H9 (cell line): ENCODE data around the gene PLP2. TPM values are rescaled to one million over a fixed set of nuclear protein-coding genes. Genes with fewer than 3 reads are reported as not detected.

Experiments
- DNase-seq: peaks from one replicate; pipeline ENCODE4 v3.0.0-alpha.2; 2017
- H2AFZ ChIP-seq: one replicate; pipeline ENCODE4 v1.6.1; 2013; ENCODE audit warnings: mild to moderate bottlenecking, low read length, control low read depth, moderate library complexity
- H2AK5ac ChIP-seq: 2 replicates; pipeline ENCODE4 v1.6.1; 2013; ENCODE audit warnings: low read length, control low read depth, mixed read lengths; ENCODE audit not compliant: insufficient read length
- H2BK120ac ChIP-seq: one replicate; pipeline ENCODE4 v1.6.1; 2013; ENCODE audit warnings: low read depth, mild to moderate bottlenecking, low read length, control low read depth, inconsistent platforms; ENCODE audit not compliant: poor library complexity, severe bottlenecking
- H2BK12ac ChIP-seq: 2 replicates; pipeline ENCODE4 v1.6.1; 2013; ENCODE audit warnings: low read length, control low read depth, mixed read lengths, low read depth; ENCODE audit not compliant: insufficient read length
- H2BK15ac ChIP-seq: 2 replicates; pipeline ENCODE4 v1.6.1; 2013; ENCODE audit warnings: low read depth, low read length, control low read depth
- H2BK20ac ChIP-seq: one replicate; pipeline ENCODE4 v1.6.1; 2013; ENCODE audit warnings: low read depth, mild to moderate bottlenecking, low read length, control low read depth, inconsistent platforms; ENCODE audit not compliant: poor library complexity, severe bottlenecking
- H2BK5ac ChIP-seq: 2 replicates; pipeline ENCODE4 v1.6.1; 2013; ENCODE audit warnings: low read length, control low read depth, mixed read lengths; ENCODE audit not compliant: insufficient read length
- H3K14ac ChIP-seq: 2 replicates; pipeline ENCODE4 v1.6.1; 2013; ENCODE audit warnings: low read length, control low read depth; ENCODE audit not compliant: insufficient read depth
- H3K18ac ChIP-seq: 2 replicates; pipeline ENCODE4 v1.6.1; 2013; ENCODE audit warnings: low read depth, mild to moderate bottlenecking, mixed read lengths, low read length, control low read depth; ENCODE audit not compliant: insufficient read length
- H3K23ac ChIP-seq: 2 replicates; pipeline ENCODE4 v1.6.1; 2013; ENCODE audit warnings: low read length, control low read depth, mixed read lengths, low read depth; ENCODE audit not compliant: insufficient read length
- H3K23me2 ChIP-seq: 2 replicates; pipeline ENCODE4 v1.6.1; 2013; ENCODE audit warnings: low read depth, mild to moderate bottlenecking, mixed read lengths, low read length, control low read depth; ENCODE audit not compliant: insufficient read length, poor library complexity, severe bottlenecking
- H3K27ac ChIP-seq: 2 replicates; pipeline ENCODE4 v1.5.1; 2013; ENCODE audit warnings: low read length, control low read depth, mixed read lengths, low read depth; ENCODE audit not compliant: insufficient read length
- H3K27me3 ChIP-seq: 2 replicates; pipeline ENCODE4 v1.6.1; 2013; ENCODE audit warnings: low read length, control low read depth, inconsistent platforms; ENCODE audit not compliant: insufficient read depth
- H3K4ac ChIP-seq: 2 replicates; pipeline ENCODE4 v1.6.1; 2013; ENCODE audit warnings: low read depth, mild to moderate bottlenecking, control low read depth, inconsistent platforms, low read length, moderate library complexity
- H3K4me1 ChIP-seq: 2 replicates; pipeline ENCODE4 v1.6.1; 2013; ENCODE audit warnings: low read length, control low read depth, inconsistent platforms; ENCODE audit not compliant: insufficient read depth
- H3K4me2 ChIP-seq: 2 replicates; pipeline ENCODE4 v1.6.1; 2013; ENCODE audit warnings: low read length, control low read depth, mixed read lengths; ENCODE audit not compliant: insufficient read length, insufficient read depth
- H3K56ac ChIP-seq: 2 replicates; pipeline ENCODE4 v1.6.1; 2013; ENCODE audit warnings: low read depth, mild to moderate bottlenecking, mixed read lengths, low read length, control low read depth; ENCODE audit not compliant: insufficient read length
- H3K79me1 ChIP-seq: 2 replicates; pipeline ENCODE4 v1.6.1; 2013; ENCODE audit warnings: low read depth, mild to moderate bottlenecking, moderate library complexity, low read length, control low read depth, inconsistent platforms; ENCODE audit not compliant: insufficient read depth, poor library complexity, severe bottlenecking
- H3K79me2 ChIP-seq: 2 replicates; pipeline ENCODE4 v1.6.1; 2013; ENCODE audit warnings: low read length, control low read depth, inconsistent platforms; ENCODE audit not compliant: insufficient read depth
- H3K9ac ChIP-seq: 2 replicates; pipeline ENCODE4 v1.6.1; 2013; ENCODE audit warnings: low read length, control low read depth, mixed read lengths; ENCODE audit not compliant: insufficient read length; ENCODE audit errors: extremely low read depth
- H3K9me3 ChIP-seq: one replicate; pipeline ENCODE4 v1.6.1; 2013; ENCODE audit warnings: low read depth, low read length, inconsistent platforms; ENCODE audit not compliant: control insufficient read depth
- H3T11ph ChIP-seq: one replicate; pipeline ENCODE4 v1.6.1; 2013; ENCODE audit warnings: mild to moderate bottlenecking, low read length, control low read depth, inconsistent platforms
- H4K20me1 ChIP-seq: one replicate; pipeline ENCODE4 v1.6.1; 2013; ENCODE audit not compliant: control insufficient read depth, insufficient read length, insufficient read depth
- H4K5ac ChIP-seq: 2 replicates; pipeline ENCODE4 v1.6.1; 2013; ENCODE audit warnings: low read depth, mild to moderate bottlenecking, mixed read lengths, low read length, control low read depth; ENCODE audit not compliant: insufficient read length
- H4K8ac ChIP-seq: replicated peaks from 2 replicates; pipeline ENCODE4 v1.6.1; 2013; ENCODE audit warnings: low read length, control low read depth, mixed read lengths, low read depth; ENCODE audit not compliant: insufficient read length
- H4K91ac ChIP-seq: 2 replicates; pipeline ENCODE4 v1.6.1; 2013; ENCODE audit warnings: low read depth, mild to moderate bottlenecking, moderate library complexity, mixed read lengths, low read length, control low read depth; ENCODE audit not compliant: insufficient read length
- H3K27ac Mint-ChIP-seq, 3 experiments: 2 replicates in 2 of 3; 3 replicates in 1 of 3; pipeline ENCODE4 v1.8.0; 2020 to 2021; ENCODE audit warnings: mixed read lengths in 3 of 3, mild to moderate bottlenecking in 1 of 3, moderate library complexity in 1 of 3
- H3K27me3 Mint-ChIP-seq: 2 replicates; pipeline ENCODE4 v1.8.0; 2021; ENCODE audit warnings: low read depth, mild to moderate bottlenecking, moderate library complexity, mixed read lengths
- H3K36me3 Mint-ChIP-seq, 3 experiments: 2 replicates in 2 of 3; 3 replicates in 1 of 3; pipeline ENCODE4 v1.8.0; 2020 to 2021; ENCODE audit warnings: low read depth in 3 of 3, mixed read lengths in 3 of 3; ENCODE audit not compliant: insufficient read depth in 1 of 3
- H3K4me1 Mint-ChIP-seq, 2 experiments: 2 replicates each; pipeline ENCODE4 v1.8.0; 2020; ENCODE audit warnings: mixed read lengths in 2 of 2
- H3K4me3 Mint-ChIP-seq, 2 experiments: 2 replicates in 1 of 2; 3 replicates in 1 of 2; pipeline ENCODE4 v1.8.0; 2020 to 2021; ENCODE audit warnings: mild to moderate bottlenecking in 2 of 2, mixed read lengths in 2 of 2, moderate library complexity in 1 of 2
- H3K9me3 Mint-ChIP-seq, 2 experiments: 2 replicates in 1 of 2; 3 replicates in 1 of 2; pipeline ENCODE4 v1.8.0; 2020; ENCODE audit warnings: mild to moderate bottlenecking in 2 of 2, mixed read lengths in 2 of 2, moderate library complexity in 1 of 2
- WGBS: extraction: QIAGEN DNeasy Blood & Tissue Kit; methylation state at CpG from one replicate; pipeline ENCODE4 v1.1.7; 2013; ENCODE audit warnings: missing lambda C conversion rate, low lambda C conversion rate, mixed read lengths; ENCODE audit not compliant: insufficient read length; ENCODE audit errors: extremely low coverage; 5-methylcytosine and 5-hydroxymethylcytosine counted together
- total RNA-seq: library from RNA; stranded (reverse); gene quantifications from 2 replicates; pipeline ENCODE4 v1.2.1, GENCODE V29; 2021
- TF ChIP-seq, protein P1 (sequence below): fragments of 200-600 bp; sonication (generic); conservative IDR thresholded peaks from 3 replicates; pipeline ENCODE4 v1.8.0; 2021; ENCODE audit warnings: antibody characterized with exemption, mild to moderate bottlenecking

PLP2 gene
- total RNA-seq, 1 experiment from 2014 or later = 11.7 TPM

GRCh38 chrX:49183701-49184281 lies 12.1 kb downstream of the PLP2 start:
- H3K27ac Mint-ChIP-seq = peak overlapping the region in 2 of 3 experiments; percentile 40 to 83; a peak in 2 of 7 replicates
- Histone ChIP-seq H3K9me3 (peaks cover 23% of the 10 kb centered on the region), H3K14ac (no peak overlapping the region), H3K9ac (no peak overlapping the region), H3K56ac (no peak overlapping the region), H4K20me1 (no peaks in the 10 kb centered on the region), H2BK20ac (no peak overlapping the region), H3K23ac (no peak overlapping the region), H2BK12ac (no peak overlapping the region), H4K8ac (no peak overlapping the region), H3K79me2 (no peaks in the 10 kb centered on the region), H4K91ac (no peak overlapping the region), H3K4me1 (no peaks in the 10 kb centered on the region), H2BK5ac (no peak overlapping the region), H3T11ph (no peak overlapping the region), H4K5ac (no peak overlapping the region), H2AFZ (no peak overlapping the region), H3K27me3 (no peaks in the 10 kb centered on the region), H3K4me2 (no peak overlapping the region), H3K79me1 (no peaks in the 10 kb centered on the region), H2AK5ac (no peak overlapping the region), H2BK120ac (no peak overlapping the region), H3K18ac (no peak overlapping the region), H3K4ac (no peak overlapping the region), H3K27ac (no peak overlapping the region), H2BK15ac (no peak overlapping the region), H3K23me2 (peaks cover 15% of the 10 kb centered on the region)
- H3K36me3 Mint-ChIP-seq = peaks cover 16 to 36% (median 28%) of the 10 kb centered on the region in 3 experiments
- H3K4me3 Mint-ChIP-seq = peak overlapping the region; percentile 46 to 84
- H3K4me1 Mint-ChIP-seq = peaks cover 10 to 26% of the 10 kb centered on the region in 2 experiments
- H3K27me3 Mint-ChIP-seq = peaks cover 2% of the 10 kb centered on the region
- TF ChIP-seq, protein P1, sequence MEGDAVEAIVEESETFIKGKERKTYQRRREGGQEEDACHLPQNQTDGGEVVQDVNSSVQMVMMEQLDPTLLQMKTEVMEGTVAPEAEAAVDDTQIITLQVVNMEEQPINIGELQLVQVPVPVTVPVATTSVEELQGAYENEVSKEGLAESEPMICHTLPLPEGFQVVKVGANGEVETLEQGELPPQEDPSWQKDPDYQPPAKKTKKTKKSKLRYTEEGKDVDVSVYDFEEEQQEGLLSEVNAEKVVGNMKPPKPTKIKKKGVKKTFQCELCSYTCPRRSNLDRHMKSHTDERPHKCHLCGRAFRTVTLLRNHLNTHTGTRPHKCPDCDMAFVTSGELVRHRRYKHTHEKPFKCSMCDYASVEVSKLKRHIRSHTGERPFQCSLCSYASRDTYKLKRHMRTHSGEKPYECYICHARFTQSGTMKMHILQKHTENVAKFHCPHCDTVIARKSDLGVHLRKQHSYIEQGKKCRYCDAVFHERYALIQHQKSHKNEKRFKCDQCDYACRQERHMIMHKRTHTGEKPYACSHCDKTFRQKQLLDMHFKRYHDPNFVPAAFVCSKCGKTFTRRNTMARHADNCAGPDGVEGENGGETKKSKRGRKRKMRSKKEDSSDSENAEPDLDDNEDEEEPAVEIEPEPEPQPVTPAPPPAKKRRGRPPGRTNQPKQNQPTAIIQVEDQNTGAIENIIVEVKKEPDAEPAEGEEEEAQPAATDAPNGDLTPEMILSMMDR = no peak
- no CpG with 5 or more reads among the region's 18 CpGs for WGBS
- peaks cover 67 to 71% of the 10 kb centered on the region in 2 experiments for H3K9me3 Mint-ChIP-seq
- DNase-seq = no peak
